HG03064 (cell line): ENCODE results near the gene MED28.
"Not testable (repeated sequence)": the region's sequence is repeated elsewhere in the genome, so short reads cannot be mapped to it uniquely, and the experiment has no call there.

Experiments
- ATAC-seq: cut with Tn5 transposase; IDR thresholded peaks from one replicate; pipeline ENCODE4 v1.9.1; 2021; ENCODE audit warnings: low read depth; ENCODE audit not compliant: unreplicated experiment

Gene MED28

DNA sequence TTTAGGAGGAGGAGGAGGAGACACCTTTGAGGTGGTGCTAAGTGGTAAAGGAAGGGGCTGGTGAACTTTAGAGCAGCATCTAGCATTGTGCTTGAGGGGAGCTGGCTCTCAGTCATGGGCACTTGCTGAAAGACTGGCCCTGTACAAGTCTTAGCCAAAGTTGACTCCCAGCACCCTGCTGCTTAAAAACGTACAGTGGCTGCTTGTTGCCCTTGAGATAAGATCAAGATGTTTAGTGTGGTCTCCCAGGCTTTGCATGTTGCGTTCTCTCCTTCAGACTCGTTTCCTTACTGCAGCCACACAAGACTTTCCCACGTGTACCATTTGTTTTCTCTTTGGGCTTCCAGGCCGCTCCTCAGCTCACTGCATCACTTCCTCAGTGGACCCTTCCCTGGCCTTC lies 1.8 kb downstream of the MED28 start:
- no peak for ATAC-seq

DNA sequence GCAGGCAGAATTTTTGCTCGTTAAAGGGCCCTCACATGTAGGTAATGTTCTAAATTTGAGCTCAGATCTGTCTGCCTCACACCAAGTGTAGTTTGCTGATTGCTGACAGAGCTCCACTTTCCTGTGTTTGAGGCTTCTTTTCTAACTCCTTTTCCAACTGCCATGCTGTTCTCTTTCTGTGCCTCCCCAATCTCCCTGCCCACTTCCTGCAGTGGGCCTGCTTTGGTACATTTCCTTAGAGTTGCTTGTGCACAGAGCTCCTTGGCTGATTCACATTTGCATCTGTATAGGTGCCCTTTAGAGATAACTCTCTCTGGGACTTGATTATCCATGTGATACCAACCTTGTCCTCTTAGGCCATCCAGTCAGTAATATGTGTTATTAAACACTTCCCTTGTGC lies 4.5 kb downstream of the MED28 start:
- no peak for ATAC-seq

DNA sequence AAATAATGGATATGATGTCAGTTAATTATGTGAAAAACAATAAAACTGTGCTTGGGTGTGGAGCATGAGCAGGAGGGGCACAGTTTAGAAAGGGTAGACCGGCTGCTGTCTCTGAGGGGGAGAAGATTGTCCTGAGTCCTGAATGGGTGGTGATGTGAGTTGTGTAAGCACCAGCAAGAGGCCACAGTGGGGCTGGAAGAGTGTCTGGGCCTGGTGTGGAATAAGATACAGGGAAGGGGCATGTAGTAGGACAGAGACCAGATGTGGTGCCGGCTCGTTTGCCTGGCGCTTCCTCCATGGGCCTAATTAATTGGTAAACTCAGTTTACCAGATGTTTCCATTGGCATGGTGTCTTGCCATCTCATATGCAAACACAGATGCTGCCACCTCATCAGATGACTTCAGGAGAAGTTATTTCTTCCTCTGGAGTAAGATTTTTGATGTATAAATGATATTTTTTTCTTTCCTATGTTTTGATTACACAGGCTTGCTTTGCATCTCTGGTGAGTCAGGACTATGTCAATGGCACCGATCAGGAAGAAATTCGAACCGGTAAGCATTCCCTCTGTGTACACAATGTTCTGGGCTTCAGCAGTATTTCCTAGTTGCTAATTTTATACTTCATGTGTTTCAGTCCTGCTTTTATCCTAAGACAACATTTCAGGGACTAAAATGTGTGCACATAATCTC lies 5.1 kb downstream of the MED28 start:
- no peak for ATAC-seq

DNA sequence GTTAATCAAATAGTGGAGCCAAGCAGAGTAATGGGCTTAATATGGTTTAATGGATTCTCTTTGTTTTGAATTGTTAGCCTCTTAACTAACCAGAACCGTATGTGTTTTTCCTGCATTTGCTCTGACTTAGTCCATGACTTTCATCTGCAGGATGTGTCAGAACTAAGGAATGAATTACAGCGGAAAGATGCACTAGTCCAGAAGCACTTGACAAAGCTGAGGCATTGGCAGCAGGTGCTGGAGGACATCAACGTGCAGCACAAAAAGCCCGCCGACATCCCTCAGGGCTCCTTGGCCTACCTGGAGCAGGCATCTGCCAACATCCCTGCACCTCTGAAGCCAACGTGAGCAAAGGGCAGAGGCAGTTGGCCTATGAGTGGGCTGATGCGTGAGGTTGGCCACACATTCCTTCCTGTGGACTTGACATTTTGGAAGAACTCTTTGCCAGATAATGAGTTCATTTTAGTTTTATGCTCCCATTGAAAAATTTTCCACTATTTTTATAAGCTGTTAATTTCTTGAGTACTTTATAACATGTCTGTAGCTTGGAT lies 9.1 kb downstream of the MED28 start:
- no peak for ATAC-seq

DNA sequence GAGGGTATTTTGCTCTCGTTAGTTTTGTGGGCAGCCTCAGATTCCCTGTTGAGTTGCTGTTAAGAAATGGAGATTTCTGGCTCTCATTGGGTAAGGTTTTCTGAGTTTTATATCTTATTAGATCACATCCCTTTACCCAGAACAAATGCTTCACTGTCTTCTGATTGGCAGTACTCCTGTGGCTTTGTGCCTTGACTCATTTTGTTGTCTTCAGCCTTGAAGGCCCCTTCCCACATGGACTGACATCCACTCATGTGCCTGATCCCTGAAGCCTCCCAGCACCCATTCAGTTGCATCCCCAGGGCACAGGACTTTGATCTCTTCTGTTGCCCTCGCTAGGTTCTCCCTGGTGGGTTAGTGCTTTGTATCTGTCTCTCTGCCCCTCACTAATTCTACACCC lies 10.4 kb downstream of the MED28 start:
- no peak for ATAC-seq

DNA sequence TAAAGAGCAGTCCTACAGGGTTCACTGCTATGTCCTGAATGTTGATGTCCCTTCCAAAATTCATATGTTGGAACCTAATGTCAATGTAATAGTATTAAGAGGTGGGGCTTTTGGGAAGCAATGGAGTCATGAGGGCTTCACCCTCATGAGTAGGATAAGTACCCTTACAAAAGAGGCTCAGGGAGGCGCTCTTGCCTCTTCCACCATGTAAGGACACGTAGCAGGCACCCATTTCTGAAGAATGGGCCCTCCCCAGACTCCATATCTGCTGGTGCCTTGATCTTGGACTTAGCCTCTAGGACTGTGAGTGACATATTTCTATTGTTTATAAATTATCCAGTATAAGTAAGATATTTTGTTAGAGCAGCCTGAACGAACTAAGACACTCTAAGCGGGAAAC lies 15.8 kb downstream of the MED28 start:
- ATAC-seq: no peak

DNA sequence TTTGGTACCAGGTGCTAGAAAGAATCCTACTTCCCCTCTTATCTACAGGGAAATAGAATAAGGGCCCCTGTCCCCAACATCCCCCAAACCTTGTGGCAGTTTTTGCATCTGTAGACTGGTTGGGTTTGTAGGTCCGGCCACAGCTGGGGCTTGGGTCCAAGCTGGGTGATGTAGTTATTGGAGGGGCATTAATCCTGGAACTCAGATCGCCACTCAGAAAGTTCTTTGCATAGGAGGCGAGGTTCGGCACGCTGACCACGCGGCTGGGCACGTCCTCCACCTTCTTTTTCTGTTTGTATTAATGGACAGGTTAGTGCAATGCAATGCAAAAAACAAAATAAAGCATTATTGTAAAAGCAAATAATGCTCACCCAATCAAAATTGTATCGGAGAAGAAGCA lies 19.2 kb downstream of the MED28 start:
- no peak for ATAC-seq

DNA sequence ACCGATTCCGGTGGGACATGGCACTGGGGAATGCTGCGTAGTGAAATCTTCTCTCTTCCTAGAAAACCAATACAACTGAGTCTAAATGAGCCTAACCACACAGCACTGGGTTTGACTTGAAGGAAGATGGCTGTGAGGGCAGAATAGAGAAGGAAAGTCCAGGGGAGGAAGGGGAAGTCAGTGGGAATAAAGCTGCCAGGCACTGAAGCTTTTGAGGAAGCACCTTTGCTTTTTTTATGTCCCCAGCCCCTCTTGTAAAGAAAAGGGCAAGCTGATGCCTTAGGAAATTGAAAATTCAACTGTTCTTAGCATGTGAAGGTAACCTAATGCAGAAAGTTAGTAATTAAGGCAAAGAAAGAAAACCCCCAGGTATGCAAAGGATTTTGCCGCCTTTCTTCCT lies 20.6 kb downstream of the MED28 start:
- ATAC-seq: no peak

DNA sequence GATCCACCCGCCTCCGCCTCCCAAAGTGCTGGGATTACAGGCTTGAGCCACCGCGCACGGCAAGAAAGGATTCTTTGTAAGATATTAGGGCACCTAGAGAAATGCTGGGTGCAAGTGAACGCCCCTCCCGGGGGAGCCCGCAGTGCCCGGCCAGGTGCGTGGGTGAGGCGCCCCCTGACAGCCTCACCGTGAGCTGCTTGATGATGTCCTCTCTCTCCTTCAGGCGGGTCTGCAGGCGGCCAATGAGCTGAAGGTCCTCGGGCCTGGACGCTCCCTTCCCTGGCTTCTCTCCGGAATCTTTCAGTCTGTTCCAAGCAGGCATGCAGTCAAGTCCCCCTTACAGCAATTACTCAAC lies 21.9 kb downstream of the MED28 start:
- ATAC-seq: no peak

DNA sequence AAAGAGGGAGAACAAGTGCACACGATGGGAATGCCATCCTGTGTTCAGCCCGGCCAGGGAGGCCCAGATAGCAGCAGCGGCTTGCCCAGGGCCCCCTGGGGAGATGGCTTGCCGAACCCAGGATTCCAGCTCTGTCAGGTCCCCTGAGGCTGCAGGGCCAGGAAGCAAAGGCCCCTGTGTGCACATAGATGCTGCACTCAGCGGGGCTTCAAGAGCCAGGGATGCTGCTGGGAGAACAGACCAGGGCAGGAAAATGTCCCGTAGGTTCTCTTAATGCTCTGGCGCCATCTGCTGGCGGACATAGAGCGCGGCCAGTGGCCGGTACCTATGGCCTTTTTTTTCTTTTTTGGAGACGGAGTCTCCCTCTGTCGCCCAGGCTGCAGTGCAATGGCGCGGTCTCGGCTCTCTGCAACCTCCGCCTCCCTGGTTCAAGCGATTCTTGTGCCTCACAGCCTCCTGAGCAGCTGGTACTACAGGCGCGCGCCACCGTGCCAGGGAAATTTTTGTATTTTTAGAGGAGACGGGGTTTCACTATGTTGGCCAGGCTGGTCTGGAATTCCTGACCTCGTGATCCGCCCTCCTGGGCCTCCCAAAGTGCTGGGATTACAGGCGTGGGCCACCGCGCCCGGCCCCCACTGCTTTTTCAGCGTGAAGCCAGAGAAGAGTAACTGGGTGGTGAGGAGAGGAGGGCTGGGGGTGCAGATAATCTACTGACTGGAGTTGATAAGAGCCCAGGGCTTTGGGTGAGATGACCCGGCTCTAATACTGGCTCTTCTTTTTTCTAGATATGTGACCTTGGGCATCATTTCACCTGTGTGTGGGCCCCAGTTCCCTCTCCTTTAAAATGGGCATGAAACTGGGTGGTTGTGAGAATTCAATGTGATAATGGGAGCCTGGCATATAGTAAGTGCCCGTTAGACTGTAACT lies 22.5 kb downstream of the MED28 start:
- ATAC-seq: peak; percentile 72

DNA sequence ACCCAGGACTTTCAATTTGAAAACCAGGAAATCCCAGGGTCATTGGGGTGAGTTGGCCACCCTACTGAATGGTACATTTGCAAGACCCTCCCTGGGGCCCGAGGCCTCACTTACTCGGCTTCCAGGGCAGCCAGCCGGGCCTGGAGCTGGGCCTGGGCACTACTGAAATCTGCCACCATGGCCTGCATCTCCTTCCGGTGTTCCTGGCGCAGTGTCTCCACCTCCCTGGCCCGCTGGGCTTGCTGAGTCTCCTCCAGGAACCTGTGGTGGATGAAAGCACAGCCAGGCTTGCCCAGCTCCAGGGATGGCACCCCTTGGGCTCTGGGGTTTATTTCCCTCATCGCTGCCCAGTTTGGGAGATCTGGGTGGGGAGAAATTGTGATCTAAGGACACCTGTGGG lies 24.7 kb downstream of the MED28 start:
- no peak for ATAC-seq

DNA sequence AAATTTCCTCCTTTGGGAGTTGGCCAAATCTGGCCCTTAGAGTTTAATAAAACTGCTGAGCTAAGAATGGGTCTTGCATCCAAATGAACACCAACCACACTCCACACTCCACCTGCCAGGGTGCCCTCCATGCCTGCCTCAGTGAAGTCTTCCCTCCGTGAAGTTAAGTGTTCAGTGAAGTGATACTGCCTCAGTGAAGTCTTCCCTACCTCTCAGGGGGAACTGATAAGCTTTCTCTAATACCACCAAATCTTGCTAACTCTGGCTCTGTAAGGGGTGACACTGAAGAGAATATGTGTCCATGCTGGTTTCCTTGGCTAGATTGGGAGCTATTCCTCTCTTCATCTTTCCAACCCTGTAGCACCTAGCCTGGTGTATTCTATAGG lies 27.9 kb downstream of the MED28 start:
- no peak for ATAC-seq

DNA sequence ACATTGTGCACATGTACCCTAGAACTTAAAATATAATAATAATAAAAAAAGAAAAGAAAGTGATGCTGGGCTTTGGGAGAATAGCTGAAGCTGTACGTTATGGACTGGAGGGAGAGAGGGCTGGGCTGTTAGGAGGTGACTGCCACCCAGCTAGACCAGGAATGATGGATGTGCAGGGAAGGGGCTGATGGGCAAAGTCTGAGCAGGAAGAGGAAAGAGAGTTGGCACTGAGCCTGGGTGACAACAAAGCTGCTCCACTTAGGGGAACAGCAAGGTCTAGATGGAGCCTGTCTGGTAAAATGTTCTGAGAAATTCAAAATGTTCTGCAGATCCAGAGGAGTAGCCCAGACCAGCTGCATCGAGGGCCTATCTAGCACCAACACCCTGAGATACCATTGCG lies 32.3 kb downstream of the MED28 start:
- no peak for ATAC-seq

DNA sequence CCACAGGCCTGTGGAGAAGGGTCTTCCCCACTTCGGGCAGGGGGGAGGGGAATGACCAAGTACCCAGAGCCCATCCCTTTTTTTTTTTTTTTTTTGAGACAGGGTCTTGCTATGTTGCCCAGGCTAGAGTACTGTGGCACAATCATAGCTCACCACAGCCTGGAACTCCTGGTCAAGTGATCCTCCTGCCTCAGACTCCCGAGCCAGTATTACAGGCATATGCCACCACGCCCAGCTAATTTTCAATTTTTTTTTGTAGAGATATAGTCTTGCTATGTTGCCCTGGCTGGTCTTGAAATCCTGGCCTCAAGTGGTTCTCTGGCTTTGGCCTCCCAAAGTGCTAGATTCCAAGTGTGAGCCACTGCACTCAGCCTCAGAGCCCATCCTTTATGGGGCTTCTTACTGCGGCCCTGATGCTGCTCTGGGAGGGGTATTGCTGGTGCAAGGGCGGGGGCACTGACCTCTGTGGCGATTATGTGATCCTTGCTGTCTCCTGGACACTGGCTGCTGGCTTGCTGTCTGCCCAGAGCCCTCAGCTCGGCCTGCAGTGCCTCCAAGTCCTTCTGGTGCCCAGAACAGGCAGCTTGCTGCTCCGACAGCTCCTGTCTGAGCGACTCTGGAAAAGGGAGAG lies 32.9 kb downstream of the MED28 start:
- no peak for ATAC-seq

DNA sequence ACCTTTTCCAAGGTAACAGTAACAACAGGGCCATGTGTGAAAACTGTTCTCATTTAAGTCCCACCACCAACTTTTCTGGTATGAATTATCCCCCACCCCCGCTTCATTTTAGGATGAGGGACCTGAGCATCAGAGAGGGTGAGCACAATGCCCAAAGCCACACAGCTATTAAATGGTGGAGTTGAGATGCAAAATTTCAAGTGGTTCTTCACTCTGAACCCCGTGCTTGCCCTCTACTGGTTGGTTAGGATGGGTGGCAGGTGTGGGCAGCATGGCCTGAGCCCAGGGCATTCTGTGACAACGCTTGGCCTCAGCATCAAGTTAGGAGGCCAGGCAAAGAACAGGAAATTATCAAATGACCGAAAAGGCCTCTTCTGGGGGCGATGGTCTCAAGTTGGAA lies 33.5 kb downstream of the MED28 start:
- ATAC-seq: no peak

DNA sequence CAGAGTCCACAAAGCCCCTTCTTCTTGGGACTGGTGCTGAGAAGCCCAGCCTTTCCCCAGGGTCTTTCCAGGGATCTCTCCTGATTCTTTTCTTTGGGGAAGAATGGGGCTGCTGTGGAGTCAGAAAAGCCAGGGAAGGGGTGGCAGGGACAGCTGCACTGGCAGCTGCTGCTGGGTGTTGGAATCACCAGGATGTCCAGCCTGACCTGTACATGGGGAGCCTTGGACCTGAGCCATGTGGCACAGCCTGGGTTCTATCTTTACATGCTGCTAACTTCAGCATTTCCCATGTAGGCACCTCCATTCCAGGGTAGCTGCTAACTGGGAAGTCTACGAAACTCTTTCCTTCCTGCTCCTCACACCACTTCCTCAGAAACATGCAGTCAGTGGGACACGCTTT lies 36.0 kb downstream of the MED28 start:
- no peak for ATAC-seq

DNA sequence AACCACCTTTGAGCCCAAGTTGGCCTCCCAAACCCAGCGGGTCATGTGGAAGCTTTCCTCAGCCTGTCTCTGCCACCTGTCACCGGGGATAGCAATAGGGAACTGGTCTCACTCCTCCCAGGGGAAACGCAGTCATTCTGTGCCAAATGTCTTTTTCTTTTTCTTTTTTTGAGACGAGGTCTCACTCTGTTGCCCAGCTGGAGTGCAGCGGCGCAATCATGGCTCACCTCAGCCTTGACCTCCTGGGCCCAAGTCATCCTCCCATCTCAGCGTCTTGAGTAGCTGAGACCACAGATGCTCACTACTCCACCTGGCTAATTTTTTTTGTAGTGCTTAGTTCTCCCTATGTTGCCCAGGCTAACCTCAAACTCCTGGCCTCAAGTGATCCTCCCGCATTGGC lies 40.3 kb downstream of the MED28 start:
- ATAC-seq: no peak

DNA sequence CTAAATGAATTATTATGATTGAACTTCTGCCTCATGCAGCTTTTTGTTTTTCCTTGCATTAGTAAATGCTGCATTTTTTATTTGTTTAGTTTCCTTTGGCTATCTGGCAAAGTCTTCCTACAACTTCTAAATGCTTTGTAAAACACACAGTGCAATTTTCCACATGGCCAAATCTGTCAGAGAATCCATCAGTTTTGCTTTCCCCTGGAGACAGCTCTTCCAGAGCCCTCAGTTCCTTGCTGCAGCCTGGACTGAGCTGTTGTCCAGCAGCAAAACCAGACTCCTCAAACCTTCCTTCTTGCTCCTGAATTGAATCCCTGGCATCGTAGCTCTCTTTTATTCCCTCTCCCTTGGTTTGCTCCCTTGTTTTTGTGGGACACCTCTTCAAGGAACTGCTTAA lies 42.6 kb downstream of the MED28 start:
- no peak for ATAC-seq

DNA sequence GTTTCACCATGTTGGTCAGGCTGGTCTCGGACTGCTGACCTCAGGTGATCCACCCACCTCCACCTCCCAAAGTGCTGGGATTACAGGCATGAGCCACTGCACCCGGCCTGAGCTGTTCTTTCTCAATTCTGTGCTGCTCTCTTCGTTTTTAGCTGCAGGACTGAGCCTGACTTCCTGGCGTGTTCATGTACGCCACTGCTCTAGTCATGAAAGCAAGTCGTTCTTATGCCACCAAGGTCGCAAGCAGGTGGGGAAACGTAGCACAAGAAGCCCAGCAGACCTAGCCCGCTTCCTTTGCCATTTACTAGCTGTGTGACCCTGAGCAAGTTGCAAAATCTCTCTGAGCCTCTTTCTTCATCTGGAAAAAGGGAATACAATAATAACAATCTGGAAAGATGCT lies 43.4 kb downstream of the MED28 start:
- no peak for ATAC-seq

DNA sequence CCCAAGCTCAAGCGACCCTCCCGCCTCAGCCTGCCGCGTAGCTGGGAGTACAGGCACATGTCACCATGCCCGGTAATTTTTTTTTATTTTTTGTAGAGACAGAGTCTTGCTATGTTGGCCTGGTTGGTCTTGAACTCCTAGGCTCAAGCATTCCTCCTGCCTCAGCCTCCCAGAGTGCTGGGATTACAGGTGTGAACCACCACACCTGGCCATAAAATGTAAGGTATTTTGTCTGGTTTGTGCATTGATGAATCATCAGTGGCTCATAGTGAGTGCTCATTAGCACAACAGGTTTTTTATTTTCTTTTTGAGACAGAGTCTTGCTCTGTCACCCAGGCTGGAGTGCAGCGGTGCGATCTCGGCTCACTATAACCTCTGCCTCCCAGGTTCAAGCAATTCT lies 44.8 kb downstream of the MED28 start:
- ATAC-seq: not testable (repeated sequence)

DNA sequence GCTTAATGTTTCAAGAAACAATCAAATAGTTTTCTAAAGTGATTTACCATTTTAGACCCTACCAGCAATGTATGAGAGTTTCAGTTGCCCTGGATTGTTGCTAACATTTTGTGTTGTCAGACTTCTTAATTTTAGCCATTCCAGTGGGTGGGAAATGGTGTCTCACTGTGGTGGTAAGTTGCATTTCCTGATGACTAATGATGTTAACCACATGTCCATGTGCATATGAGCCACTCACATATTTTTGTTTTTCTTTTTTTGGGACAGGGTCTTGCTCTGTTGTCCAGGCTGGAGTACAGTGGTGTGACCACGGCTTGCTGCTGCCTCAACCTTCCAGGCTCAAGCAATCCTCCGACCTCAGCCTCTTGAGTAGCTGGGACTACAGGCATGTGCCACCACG lies 48.3 kb downstream of the MED28 start:
- ATAC-seq: no peak
